IMR-90 (cell line): Measurements from ENCODE around the gene MS4A10. TPM values are rescaled to one million over a fixed set of nuclear protein-coding genes. Genes with fewer than 3 reads are reported as not detected.

Experiments used
- ATAC-seq: fragments of 200-7000 bp; cut with Tn5 transposase; 2 replicates; pipeline ENCODE4 v1.9.1; 2020; ENCODE audit warnings: low read depth, mild to moderate bottlenecking, moderate library complexity
- BruUV-seq: library from RNA; stranded (reverse); fragments of 400-500 nt; replicated peaks from 2 replicates; lab custom pipeline; 2021; lab: Mats Ljungman, UMichigan
- CTCF ChIA-PET: fragments of 300-600 bp; formaldehyde crosslinking; extraction: SDS; loops from one replicate; lab custom pipeline; 2021; ENCODE audit warnings: antibody characterized with exemption; lab: Yijun Ruan, JAX
- POLR2A ChIA-PET: fragments of 300-600 bp; sonication (Branson Sonifier 250); formaldehyde crosslinking; loops from one replicate; lab custom pipeline; 2022; ENCODE audit warnings: antibody characterized with exemption; ENCODE audit not compliant: unreplicated experiment; lab: Charles Lee
- DNase-seq: peaks from one replicate; pipeline ENCODE4 v3.0.0; 2013
- H2AFZ ChIP-seq: replicated peaks from 2 replicates; pipeline ENCODE3; 2013; ENCODE audit warnings: low read length, mild to moderate bottlenecking; ENCODE audit not compliant: poor library complexity
- H2AK5ac ChIP-seq: 2 replicates; pipeline ENCODE4 v1.6.1; 2013; ENCODE audit warnings: low read depth, low read length, inconsistent platforms
- H2AK9ac ChIP-seq: replicated peaks from 2 replicates; pipeline ENCODE3; 2013; ENCODE audit warnings: mild to moderate bottlenecking, low read depth, low read length, moderate library complexity; ENCODE audit not compliant: poor library complexity
- H2BK120ac ChIP-seq: 2 replicates; pipeline ENCODE4 v1.6.1; 2013; ENCODE audit warnings: low read depth, low read length, inconsistent platforms
- H2BK15ac ChIP-seq: 3 replicates; pipeline ENCODE4 v1.6.1; 2013; ENCODE audit warnings: low read depth, low read length, inconsistent platforms
- H2BK20ac ChIP-seq: 2 replicates; pipeline ENCODE4 v1.6.1; 2013; ENCODE audit warnings: low read depth, mild to moderate bottlenecking, inconsistent platforms, low read length, moderate library complexity
- H2BK5ac ChIP-seq: 2 replicates; pipeline ENCODE4 v1.6.1; 2013; ENCODE audit warnings: mild to moderate bottlenecking, low read depth, low read length, inconsistent platforms; ENCODE audit not compliant: poor library complexity, severe bottlenecking
- H3K14ac ChIP-seq: replicated peaks from 2 replicates; pipeline ENCODE4 v1.6.1; 2013; ENCODE audit warnings: low read depth, low read length, inconsistent platforms
- H3K18ac ChIP-seq: 2 replicates; pipeline ENCODE4 v1.6.1; 2013; ENCODE audit warnings: low read depth, low read length, control low read depth
- H3K23ac ChIP-seq: 2 replicates; pipeline ENCODE4 v1.6.1; 2013; ENCODE audit warnings: low read depth, low read length, inconsistent platforms
- H3K27ac ChIP-seq: 2 replicates; pipeline ENCODE4 v1.5.1; 2013; ENCODE audit warnings: mild to moderate bottlenecking, control low read depth, low read length; ENCODE audit not compliant: insufficient read depth
- H3K27me3 ChIP-seq: 2 replicates; pipeline ENCODE4 v1.6.1; 2013; ENCODE audit warnings: low read length; ENCODE audit not compliant: control insufficient read depth, insufficient read depth
- H3K36me3 ChIP-seq: 2 replicates; pipeline ENCODE4 v1.6.1; 2013; ENCODE audit warnings: low read length, mixed read lengths; ENCODE audit not compliant: control insufficient read depth, insufficient read depth
- H3K4ac ChIP-seq: 2 replicates; pipeline ENCODE4 v1.6.1; 2013; ENCODE audit warnings: low read depth, low read length, inconsistent platforms
- H3K4me1 ChIP-seq: 2 replicates; pipeline ENCODE4 v1.6.1; 2013; ENCODE audit warnings: low read length, mixed read lengths; ENCODE audit not compliant: control insufficient read depth, insufficient read depth
- H3K4me2 ChIP-seq: 2 replicates; pipeline ENCODE4 v1.6.1; 2013; ENCODE audit warnings: low read depth, mild to moderate bottlenecking, control low read depth, low read length, moderate library complexity
- H3K4me3 ChIP-seq: 2 replicates; pipeline ENCODE4 v1.5.1; 2013; ENCODE audit warnings: low read depth, mild to moderate bottlenecking, control low read depth, low read length, moderate library complexity; ENCODE audit not compliant: insufficient read depth
- H3K56ac ChIP-seq: 2 replicates; pipeline ENCODE4 v1.6.1; 2013; ENCODE audit warnings: low read length, inconsistent platforms; ENCODE audit not compliant: insufficient read depth; ENCODE audit errors: extremely low read depth
- H3K79me1 ChIP-seq, 2 experiments: 2 replicates each; pipeline ENCODE4 v1.6.1; 2013; ENCODE audit warnings: low read length in 2 of 2, inconsistent platforms in 1 of 2, low read depth in 1 of 2
- H3K9ac ChIP-seq: 2 replicates; pipeline ENCODE4 v1.6.1; 2013; ENCODE audit warnings: low read depth, low read length, control low read depth
- H3K9me1 ChIP-seq: 2 replicates; pipeline ENCODE4 v1.6.1; 2013; ENCODE audit warnings: low read length, inconsistent platforms; ENCODE audit not compliant: insufficient read depth
- H3K9me3 ChIP-seq: 2 replicates; pipeline ENCODE4 v1.6.1; 2013; ENCODE audit warnings: low read length; ENCODE audit not compliant: control insufficient read depth, insufficient read depth
- H4K20me1 ChIP-seq: 2 replicates; pipeline ENCODE4 v1.6.1; 2013; ENCODE audit warnings: low read length, inconsistent platforms; ENCODE audit not compliant: insufficient read depth
- H4K5ac ChIP-seq: 2 replicates; pipeline ENCODE4 v1.6.1; 2013; ENCODE audit warnings: mild to moderate bottlenecking, low read depth, low read length, control low read depth
- H4K8ac ChIP-seq, 2 experiments: 2 replicates each; pipeline ENCODE4 v1.6.1; 2013; ENCODE audit warnings: low read depth in 2 of 2, low read length in 2 of 2, control low read depth in 1 of 2, inconsistent platforms in 1 of 2
- H4K91ac ChIP-seq: 2 replicates; pipeline ENCODE4 v1.6.1; 2013; ENCODE audit warnings: low read depth, low read length, inconsistent platforms; ENCODE audit not compliant: insufficient read depth
- BHLHE40 ChIP-seq: fragments of 150-350 bp; IDR thresholded peaks from 2 replicates; pipeline ENCODE4 v1.6.1; 2016; ENCODE audit warnings: mild to moderate bottlenecking, low read depth, low read length
- CEBPB ChIP-seq: IDR thresholded peaks from 2 replicates; pipeline ENCODE4 v1.6.1; 2012; ENCODE audit warnings: low read depth, low read length, improper control_type of control experiment
- CHD1 ChIP-seq: IDR thresholded peaks from 2 replicates; pipeline ENCODE4 v1.6.1; 2012; ENCODE audit warnings: low read depth, low read length, improper control_type of control experiment
- FOS ChIP-seq: fragments of 150-350 bp; IDR thresholded peaks from 2 replicates; pipeline ENCODE4 v1.6.1; 2016; ENCODE audit warnings: low read depth, low read length
- MAFK ChIP-seq: IDR thresholded peaks from 2 replicates; pipeline ENCODE4 v1.6.1; 2012; ENCODE audit warnings: low read depth, low read length, improper control_type of control experiment
- MAZ ChIP-seq: IDR thresholded peaks from 2 replicates; pipeline ENCODE4 v1.6.1; 2012; ENCODE audit warnings: low read depth, mild to moderate bottlenecking, low read length, improper control_type of control experiment, moderate library complexity, borderline replicate concordance
- MXI1 ChIP-seq: IDR thresholded peaks from 2 replicates; pipeline ENCODE4 v1.6.1; 2012; ENCODE audit warnings: low read depth, mild to moderate bottlenecking, low read length, moderate library complexity, borderline replicate concordance
- NFE2L2 ChIP-seq: fragments of 150-350 bp; IDR thresholded peaks from 2 replicates; pipeline ENCODE4 v1.6.1; 2016; ENCODE audit warnings: low read depth, mild to moderate bottlenecking, low read length
- POLR2A ChIP-seq: IDR thresholded peaks from 2 replicates; pipeline ENCODE4 v1.6.1; 2012; ENCODE audit warnings: mild to moderate bottlenecking, low read depth, low read length
- RAD21 ChIP-seq: IDR thresholded peaks from 2 replicates; pipeline ENCODE4 v1.6.1; 2012; ENCODE audit warnings: low read length, improper control_type of control experiment
- RCOR1 ChIP-seq: IDR thresholded peaks from 2 replicates; pipeline ENCODE4 v1.6.1; 2012; ENCODE audit warnings: mild to moderate bottlenecking, low read length, improper control_type of control experiment; ENCODE audit not compliant: insufficient replicate concordance
- RFX5 ChIP-seq: IDR thresholded peaks from 2 replicates; pipeline ENCODE4 v1.8.0; 2012; ENCODE audit warnings: low read depth, mild to moderate bottlenecking, low read length, moderate library complexity
- SMC3 ChIP-seq: fragments of 150-350 bp; IDR thresholded peaks from 2 replicates; pipeline ENCODE4 v1.6.1; 2016; ENCODE audit warnings: low read depth, mild to moderate bottlenecking, antibody characterized with exemption, low read length, moderate library complexity
- whole genome bisulfite sequencing, 2 experiments: methylation state at CpG; one replicate each; pipeline versions ENCODE4 v1.1.5 to v1.1.7; 2013; ENCODE audit warnings: missing lambda C conversion rate in 2 of 2; ENCODE audit not compliant: insufficient read length in 1 of 2; ENCODE audit errors: extremely low coverage in 2 of 2; 5-methylcytosine and 5-hydroxymethylcytosine counted together
- dilution Hi-C: fragments of 300-500 bp; cut with HindIII; formaldehyde crosslinking; loops from one replicate; pipeline ENCODE4 v1.14.3; 2018; ENCODE audit warnings: low sequenced_read_pairs; ENCODE audit not compliant: unreplicated experiment
- in situ Hi-C: fragments of 300-500 bp; cut with MboI; formaldehyde crosslinking; loops from 3 replicates; pipeline ENCODE4 v1.14.3; 2019; ENCODE audit warnings: low sequenced_read_pairs, inconsistent platforms, mixed read lengths
- intact Hi-C: fragments of 100-400 bp; cut with micrococcal nuclease; formaldehyde crosslinking; loops from 2 replicates; pipeline ENCODE4 v1.10.0; 2022
- polyA plus RNA-seq, 3 experiments: library from polyadenylated mRNA; depleted of rRNA; stranded (reverse); fragments of >200 nt; gene quantifications; 2 replicates each; pipeline ENCODE4 v1.2.3, GENCODE V29; 2012; ENCODE audit warnings: low replicate concordance in 1 of 3
- total RNA-seq: library from RNA; depleted of rRNA; stranded (reverse); fragments of >200 nt; gene quantifications from 2 replicates; pipeline ENCODE4 v1.2.3, GENCODE V29; 2012
- TF ChIP-seq, protein P1 (sequence below): fragments of 150-350 bp; IDR thresholded peaks from 2 replicates; pipeline ENCODE4 v1.6.1; 2016; ENCODE audit warnings: low read depth, mild to moderate bottlenecking, low read length, moderate library complexity, borderline replicate concordance
- TF ChIP-seq, protein P2 (sequence below): fragments of 150-350 bp; IDR thresholded peaks from 2 replicates; pipeline ENCODE4 v1.6.1; 2017; ENCODE audit warnings: mild to moderate bottlenecking, antibody characterized with exemption, low read length, low read depth
- TF ChIP-seq, protein P3 (sequence below): conservative IDR thresholded peaks from 2 replicates; pipeline ENCODE4 v1.5.1; 2012; ENCODE audit warnings: mild to moderate bottlenecking, low read depth, low read length, improper control_type of control experiment

MS4A10 gene
- total and polyA plus RNA-seq, 2 of the 4 experiments (the other 2 are of a cell fraction): not detected

- H2BK20ac ChIP-seq: no peak overlapping the region
- H2AK9ac ChIP-seq: no peak overlapping the region
- H3K14ac ChIP-seq: no peak overlapping the region
- no peak overlapping the region for H3K27ac ChIP-seq
- no peak overlapping the region for H3K4me3 ChIP-seq
- intact Hi-C loops (no loop called here), dilution Hi-C loops (no loop called here), in situ Hi-C loops (no loop called here)
- DNase-seq (no peak), ATAC-seq (no peak)
- no peak overlapping the region for H2AFZ ChIP-seq
- peaks cover 27% of the 10 kb centered on the region for H3K27me3 ChIP-seq
- TF ChIP-seq, protein P1, sequence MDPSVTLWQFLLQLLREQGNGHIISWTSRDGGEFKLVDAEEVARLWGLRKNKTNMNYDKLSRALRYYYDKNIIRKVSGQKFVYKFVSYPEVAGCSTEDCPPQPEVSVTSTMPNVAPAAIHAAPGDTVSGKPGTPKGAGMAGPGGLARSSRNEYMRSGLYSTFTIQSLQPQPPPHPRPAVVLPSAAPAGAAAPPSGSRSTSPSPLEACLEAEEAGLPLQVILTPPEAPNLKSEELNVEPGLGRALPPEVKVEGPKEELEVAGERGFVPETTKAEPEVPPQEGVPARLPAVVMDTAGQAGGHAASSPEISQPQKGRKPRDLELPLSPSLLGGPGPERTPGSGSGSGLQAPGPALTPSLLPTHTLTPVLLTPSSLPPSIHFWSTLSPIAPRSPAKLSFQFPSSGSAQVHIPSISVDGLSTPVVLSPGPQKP: no peak
- TF ChIP-seq NFE2L2 (no peak), CEBPB (no peak), MXI1 (no peak), MAFK (no peak), SMC3 (no peak), RAD21 (no peak), CHD1 (no peak), RFX5 (no peak), POLR2A (no peak), FOS (no peak), BHLHE40 (no peak), RCOR1 (no peak), MAZ (no peak)
- TF ChIP-seq, protein P2, sequence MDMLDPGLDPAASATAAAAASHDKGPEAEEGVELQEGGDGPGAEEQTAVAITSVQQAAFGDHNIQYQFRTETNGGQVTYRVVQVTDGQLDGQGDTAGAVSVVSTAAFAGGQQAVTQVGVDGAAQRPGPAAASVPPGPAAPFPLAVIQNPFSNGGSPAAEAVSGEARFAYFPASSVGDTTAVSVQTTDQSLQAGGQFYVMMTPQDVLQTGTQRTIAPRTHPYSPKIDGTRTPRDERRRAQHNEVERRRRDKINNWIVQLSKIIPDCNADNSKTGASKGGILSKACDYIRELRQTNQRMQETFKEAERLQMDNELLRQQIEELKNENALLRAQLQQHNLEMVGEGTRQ: no peak
- TF ChIP-seq, protein P3, sequence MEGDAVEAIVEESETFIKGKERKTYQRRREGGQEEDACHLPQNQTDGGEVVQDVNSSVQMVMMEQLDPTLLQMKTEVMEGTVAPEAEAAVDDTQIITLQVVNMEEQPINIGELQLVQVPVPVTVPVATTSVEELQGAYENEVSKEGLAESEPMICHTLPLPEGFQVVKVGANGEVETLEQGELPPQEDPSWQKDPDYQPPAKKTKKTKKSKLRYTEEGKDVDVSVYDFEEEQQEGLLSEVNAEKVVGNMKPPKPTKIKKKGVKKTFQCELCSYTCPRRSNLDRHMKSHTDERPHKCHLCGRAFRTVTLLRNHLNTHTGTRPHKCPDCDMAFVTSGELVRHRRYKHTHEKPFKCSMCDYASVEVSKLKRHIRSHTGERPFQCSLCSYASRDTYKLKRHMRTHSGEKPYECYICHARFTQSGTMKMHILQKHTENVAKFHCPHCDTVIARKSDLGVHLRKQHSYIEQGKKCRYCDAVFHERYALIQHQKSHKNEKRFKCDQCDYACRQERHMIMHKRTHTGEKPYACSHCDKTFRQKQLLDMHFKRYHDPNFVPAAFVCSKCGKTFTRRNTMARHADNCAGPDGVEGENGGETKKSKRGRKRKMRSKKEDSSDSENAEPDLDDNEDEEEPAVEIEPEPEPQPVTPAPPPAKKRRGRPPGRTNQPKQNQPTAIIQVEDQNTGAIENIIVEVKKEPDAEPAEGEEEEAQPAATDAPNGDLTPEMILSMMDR: no peak
- no peak overlapping the region for H4K91ac ChIP-seq
- no peak overlapping the region for H3K18ac ChIP-seq
- no peak overlapping the region for H3K23ac ChIP-seq
- H3K9me3 ChIP-seq: peaks cover 8% of the 10 kb centered on the region
- H2BK5ac ChIP-seq: no peak overlapping the region
- ChIA-PET CTCF (no interaction called here), POLR2A (no interaction called here)
- H3K9me1 ChIP-seq: no peaks in the 10 kb centered on the region
- H3K4me2 ChIP-seq: no peak overlapping the region
- H3K4me1 ChIP-seq: no peaks in the 10 kb centered on the region
- no peaks in the 10 kb centered on the region for H4K20me1 ChIP-seq
- no peak overlapping the region for H3K56ac ChIP-seq
- H3K79me1 ChIP-seq: no peaks in the 10 kb centered on the region
- WGBS, 2 experiments: no CpG with 5 or more reads among the region's 2 CpGs
- BruUV-seq: no TSS peak
- H3K4ac ChIP-seq: no peak overlapping the region
- no peak overlapping the region for H3K9ac ChIP-seq
- no peak overlapping the region for H4K8ac ChIP-seq
- no peak overlapping the region for H2AK5ac ChIP-seq
- H2BK120ac ChIP-seq: no peak overlapping the region
- H4K5ac ChIP-seq: no peak overlapping the region
- no peak overlapping the region for H2BK15ac ChIP-seq
- no peaks in the 10 kb centered on the region for H3K36me3 ChIP-seq
Observed at GRCh38 chr11:60816590-60817157, 31.5 kb downstream of the MS4A10 start.
